ENCODE results near the gene TMEM259. TPM values are rescaled to one million over a fixed set of nuclear protein-coding genes. Genes with fewer than 3 reads are reported as not detected.

The TMEM259 gene
- total RNA-seq, 1 experiment from 2014 or later, result 171 TPM

- Histone ChIP-seq H3K4me2 (ENCODE audit: insufficient read depth, insufficient read length, low read length) (no peak overlapping the region), H3K27me3 (ENCODE audit: insufficient read depth, low read length) (no peaks in the 10 kb centered on the region; the same call in 1 of the 2 replicates), H2BK20ac (ENCODE audit: low read depth, low read length, poor library complexity, severe bottlenecking) (no peak overlapping the region), H2BK120ac (ENCODE audit: low read depth, low read length, poor library complexity, severe bottlenecking) (no peak overlapping the region), H3K4me1 (ENCODE audit: insufficient read depth, low read length) (peaks cover 5% of the 10 kb centered on the region; the same call in 1 of the 2 replicates), H3K14ac (ENCODE audit: insufficient read depth, low read length) (no peak overlapping the region), H4K5ac (ENCODE audit: insufficient read length, low read depth, low read length) (no peak overlapping the region), H3K56ac (ENCODE audit: insufficient read length, low read depth, low read length) (no peak overlapping the region), H3K9ac (ENCODE audit: extremely low read depth, insufficient read length, low read length) (no peak overlapping the region), H3K27ac (ENCODE audit: insufficient read length, low read depth, low read length) (no peak overlapping the region), H3K23me2 (ENCODE audit: insufficient read length, low read depth, low read length, poor library complexity, severe bottlenecking) (peaks cover 23% of the 10 kb centered on the region), H3T11ph (ENCODE audit: low read length) (no peak overlapping the region), H3K23ac (ENCODE audit: insufficient read length, low read depth, low read length) (no peak overlapping the region), H3K79me1 (ENCODE audit: insufficient read depth, low read depth, low read length, poor library complexity, severe bottlenecking) (no peaks in the 10 kb centered on the region), H2BK12ac (ENCODE audit: insufficient read length, low read depth, low read length) (no peak overlapping the region), H3K9me3 (ENCODE audit: control insufficient read depth, low read depth, low read length) (no peaks in the 10 kb centered on the region), H4K91ac (ENCODE audit: insufficient read length, low read depth, low read length) (no peak overlapping the region), H4K8ac (replicated peaks; ENCODE audit: insufficient read length, low read depth, low read length) (no peak overlapping the region), H2AFZ (ENCODE audit: low read length) (no peak overlapping the region), H3K18ac (ENCODE audit: insufficient read length, low read depth, low read length) (no peak overlapping the region), H4K20me1 (ENCODE audit: control insufficient read depth, insufficient read depth, insufficient read length) (no peaks in the 10 kb centered on the region), H2BK15ac (ENCODE audit: low read depth, low read length) (no peak overlapping the region), H3K79me2 (ENCODE audit: insufficient read depth, low read length) (no peaks in the 10 kb centered on the region), H2AK5ac (ENCODE audit: insufficient read length, low read length) (no peak overlapping the region), H3K4ac (ENCODE audit: low read depth, low read length) (no peak overlapping the region), H2BK5ac (ENCODE audit: insufficient read length, low read length) (no peak overlapping the region)
- H3K4me3 Mint-ChIP-seq, result peak overlapping the region; percentile 53 to 56; a peak in 4 of 5 replicates
- peaks cover 15 to 29% of the 10 kb centered on the region in 2 experiments for H3K4me1 Mint-ChIP-seq
- no peak for TF ChIP-seq CTCF (conservative IDR thresholded peaks at IDR 0.05)
- no peaks in the 10 kb centered on the region for H3K9me3 Mint-ChIP-seq
- DNase-seq, result no peak
- no peak overlapping the region; a peak in 1 of 7 replicates for H3K27ac Mint-ChIP-seq
- H3K36me3 Mint-ChIP-seq (ENCODE audit: insufficient read depth in 1 of 3, low read depth in 3 of 3), result peaks cover 0 to 10% (median 3%) of the 10 kb centered on the region in 3 experiments; a peak in 4 of 7 replicates
- no CpG with 5 or more reads among the region's 45 CpGs for WGBS (ENCODE audit: extremely low coverage, insufficient read length, low lambda C conversion rate)
- peaks cover 52% of the 10 kb centered on the region for H3K27me3 Mint-ChIP-seq (ENCODE audit: low read depth)
Measured at GRCh38 chr19:1068009-1069001, 47.4 kb upstream of the TMEM259 start.

Measured in H9 (cell line).